ENCODE results near the gene S100A8.
"Not testable (repeated sequence)": the region's sequence is repeated elsewhere in the genome, so short reads cannot be mapped to it uniquely, and the experiment has no call there.

S100A8 gene

DNA sequence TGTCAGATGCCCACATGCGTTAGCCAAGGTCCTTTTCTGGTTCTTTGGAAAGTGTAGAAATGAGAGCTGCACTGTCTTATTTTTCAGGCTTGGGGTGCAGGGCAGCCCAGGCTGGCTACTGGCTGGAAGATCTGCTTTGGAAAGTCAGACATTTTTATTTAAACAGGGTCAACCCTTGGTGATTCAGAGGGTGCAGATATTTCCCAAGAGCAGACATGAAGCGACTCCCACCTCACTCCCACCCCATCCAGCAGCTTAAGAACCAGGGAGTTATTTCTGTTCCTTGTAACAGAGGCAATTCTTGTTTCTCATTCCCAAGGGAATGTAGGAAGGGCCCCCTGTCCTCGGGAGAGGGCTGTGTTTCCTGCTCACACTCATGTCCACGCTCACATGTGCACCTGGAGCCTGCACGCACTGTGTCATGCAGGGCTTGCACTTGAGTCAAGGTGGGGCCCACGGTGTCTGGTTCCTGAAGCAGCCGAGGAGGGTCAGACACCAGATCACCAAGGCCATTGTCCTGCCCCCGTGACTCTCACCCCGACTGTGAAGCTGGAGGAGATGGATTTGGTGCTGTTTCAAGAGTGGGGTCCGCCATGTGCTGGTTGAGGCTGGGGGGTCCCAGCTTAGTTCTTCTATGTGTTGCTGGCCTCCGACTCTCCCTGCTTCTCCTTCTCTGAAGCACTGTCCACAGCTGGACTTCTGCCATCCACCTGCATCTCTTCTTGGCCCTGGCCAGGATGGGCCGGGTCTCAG is 26.4 kb upstream of the S100A8 start:
- no peak for DNase-seq (ENCODE audit: low read depth in 2 of 3, low spot score in 2 of 3)

DNA sequence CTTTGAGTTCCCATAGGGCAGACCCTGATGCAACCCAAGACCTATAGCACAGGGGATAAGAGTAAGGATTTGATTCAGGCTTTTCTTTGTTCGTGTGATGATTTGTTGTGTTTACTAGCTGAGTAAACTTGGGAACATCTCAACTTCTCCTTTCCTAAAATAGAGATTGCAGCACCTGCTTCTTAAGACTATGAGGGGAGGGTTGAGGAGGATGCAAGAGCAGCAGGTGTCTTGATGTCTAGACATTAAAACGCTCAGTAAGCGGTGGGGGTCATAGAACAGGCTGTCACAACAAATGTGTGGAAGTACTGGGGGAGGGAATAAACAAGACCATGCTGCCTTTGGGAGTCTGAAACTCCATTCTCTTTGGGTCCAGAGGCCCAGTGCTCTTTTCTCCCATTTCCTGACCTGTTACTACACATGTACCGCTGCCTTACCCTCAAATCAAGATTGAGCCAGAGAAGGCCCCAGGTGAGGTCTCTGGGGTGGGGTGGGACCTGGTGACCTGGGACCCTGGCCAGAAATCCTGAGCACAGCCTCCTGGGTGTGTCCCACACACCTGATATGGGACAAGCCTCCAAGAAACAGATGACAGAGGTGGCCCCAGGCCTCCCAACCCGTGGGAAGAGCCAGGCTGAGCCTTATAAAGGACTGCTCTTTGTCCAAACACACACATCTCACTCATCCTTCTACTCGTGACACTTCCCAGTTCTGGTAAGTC is 25.1 kb upstream of the S100A8 start, which contains the start of gene S100A7A:
S100A7A (plus strand) TSS at position 671 of the 721 bp plus-strand sequence. CDS start 1,563 bp downstream, outside the sequence.
- no peak for DNase-seq (ENCODE audit: low read depth in 2 of 3, low spot score in 2 of 3)

DNA sequence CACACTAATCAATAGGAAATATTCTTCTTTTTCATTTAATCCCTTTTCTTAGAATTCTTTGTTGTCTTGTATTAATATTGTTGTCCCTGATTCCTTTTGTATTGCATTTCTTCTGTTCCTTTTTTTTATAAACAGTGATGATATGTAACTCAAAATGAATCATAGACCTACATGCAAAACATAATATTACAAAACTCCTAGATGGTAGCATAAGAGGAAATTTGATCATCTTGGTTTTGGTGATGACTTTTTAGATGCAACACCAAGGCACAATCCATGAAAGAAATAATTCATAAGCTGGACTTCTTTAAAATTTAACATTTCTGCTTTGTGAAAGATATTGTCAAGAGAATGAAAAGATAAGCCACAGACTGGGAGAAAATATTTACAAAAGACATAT is 23.1 kb upstream of the S100A8 start:
- not testable (repeated sequence) for DNase-seq (ENCODE audit: low read depth in 2 of 3, low spot score in 2 of 3)

DNA sequence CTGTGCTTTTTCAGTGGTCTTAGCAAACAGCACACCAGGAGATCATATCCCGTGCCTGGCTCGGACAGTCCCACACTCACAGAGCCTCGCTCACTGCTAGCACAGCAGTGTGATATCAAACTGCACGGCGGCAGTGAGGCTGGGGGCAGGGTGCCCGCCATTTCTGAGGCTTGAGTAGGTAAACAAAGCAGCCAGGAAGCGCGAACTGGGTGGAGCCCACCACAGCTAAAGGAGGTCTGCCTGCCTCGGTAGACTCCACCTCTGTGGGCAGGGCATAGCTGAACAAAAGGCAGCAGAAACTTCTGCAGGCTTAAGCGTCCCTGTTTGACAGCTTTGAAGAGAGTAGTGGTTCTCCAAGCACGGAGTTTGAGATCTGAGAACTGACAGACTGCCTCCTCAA is 16.4 kb upstream of the S100A8 start:
- not testable (repeated sequence) for DNase-seq (ENCODE audit: low read depth in 2 of 3, low spot score in 2 of 3)

DNA sequence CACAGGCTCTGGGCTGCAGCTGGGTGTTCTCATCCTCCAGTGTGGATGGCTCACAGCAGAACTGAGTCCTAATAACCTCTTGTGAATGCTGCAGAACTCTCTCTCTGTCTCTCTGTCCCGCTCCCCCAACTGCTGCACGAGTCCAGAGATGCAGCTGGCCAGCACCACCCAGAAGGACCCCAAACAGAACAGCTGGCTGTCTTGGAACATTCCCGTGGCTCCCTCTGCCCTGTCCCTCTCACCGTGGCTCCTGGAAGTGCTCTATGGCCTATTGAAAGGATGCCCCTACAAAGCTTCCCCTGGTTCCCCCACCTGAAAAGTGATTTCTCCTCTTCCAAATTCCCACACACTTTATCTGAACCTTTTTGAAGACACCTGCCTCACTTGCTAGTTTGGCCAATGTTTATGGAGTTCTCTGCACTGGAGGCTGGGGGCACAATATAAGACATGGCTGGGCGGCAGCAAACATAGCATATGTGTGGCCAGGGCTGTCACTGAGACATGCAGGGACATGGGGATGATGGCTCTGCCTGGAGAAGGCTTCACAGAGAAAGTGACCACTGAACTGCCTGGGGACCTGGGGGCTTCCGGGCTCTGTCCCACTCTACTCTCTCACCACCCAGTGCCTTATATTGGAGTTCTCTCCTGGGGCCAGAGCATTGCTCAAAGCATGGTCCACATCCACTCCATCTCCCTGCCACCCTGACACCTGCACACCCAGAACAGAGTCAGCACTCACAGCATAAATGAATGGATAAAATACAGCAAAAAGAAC is 15.1 kb upstream of the S100A8 start:
- not testable (repeated sequence) for DNase-seq (ENCODE audit: low read depth in 2 of 3, low spot score in 2 of 3)

DNA sequence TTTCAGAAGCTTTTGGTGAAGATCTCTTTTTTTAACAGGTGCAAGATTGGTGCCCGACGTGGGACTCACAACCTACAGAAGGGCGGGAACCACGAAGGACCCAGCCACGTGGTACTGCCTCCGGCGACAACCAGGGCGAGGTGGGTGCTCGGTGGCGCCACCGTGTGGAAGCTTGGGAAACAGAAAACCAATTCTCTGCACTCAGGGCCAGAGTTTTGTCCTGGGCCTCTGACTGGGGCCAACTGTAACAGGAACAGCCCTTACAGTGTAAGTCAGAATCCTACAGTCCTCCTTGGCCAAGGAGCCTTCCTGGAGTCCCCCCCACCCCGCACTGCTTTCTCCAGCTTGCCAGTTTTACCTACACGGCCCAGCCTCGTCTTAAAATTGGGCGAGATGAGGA is 13.9 kb upstream of the S100A8 start:
- DNase-seq (ENCODE audit: low read depth in 2 of 3, low spot score in 2 of 3) = peak; percentile 16 to 48 (median 19)

DNA sequence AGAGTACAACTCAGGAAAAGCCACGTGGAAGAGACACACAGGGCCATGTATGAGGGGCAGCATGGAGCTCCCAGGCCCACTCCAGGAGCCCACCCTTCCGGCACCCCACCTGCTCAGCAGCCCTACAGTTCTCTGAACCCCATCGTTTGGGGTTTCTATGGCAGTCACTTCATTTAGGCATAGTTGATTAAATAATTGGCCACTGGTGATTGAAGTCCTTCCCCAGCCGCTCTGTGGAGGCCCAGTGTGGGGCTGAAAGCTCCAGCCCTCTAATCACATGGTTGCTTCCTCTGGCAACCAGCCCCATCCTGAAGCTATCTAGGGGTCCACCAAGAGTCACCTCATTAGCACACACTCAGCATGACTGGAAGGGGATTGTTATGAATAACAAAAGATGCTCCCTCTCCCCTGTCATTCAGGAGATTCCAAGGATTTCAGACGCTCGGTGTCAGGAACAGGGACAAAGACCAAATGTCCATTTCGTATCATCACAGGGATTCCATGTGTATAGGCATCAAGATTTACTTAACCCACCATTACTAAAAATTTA is 13.3 kb upstream of the S100A8 start:
- no peak for DNase-seq (ENCODE audit: low read depth in 2 of 3, low spot score in 2 of 3)

DNA sequence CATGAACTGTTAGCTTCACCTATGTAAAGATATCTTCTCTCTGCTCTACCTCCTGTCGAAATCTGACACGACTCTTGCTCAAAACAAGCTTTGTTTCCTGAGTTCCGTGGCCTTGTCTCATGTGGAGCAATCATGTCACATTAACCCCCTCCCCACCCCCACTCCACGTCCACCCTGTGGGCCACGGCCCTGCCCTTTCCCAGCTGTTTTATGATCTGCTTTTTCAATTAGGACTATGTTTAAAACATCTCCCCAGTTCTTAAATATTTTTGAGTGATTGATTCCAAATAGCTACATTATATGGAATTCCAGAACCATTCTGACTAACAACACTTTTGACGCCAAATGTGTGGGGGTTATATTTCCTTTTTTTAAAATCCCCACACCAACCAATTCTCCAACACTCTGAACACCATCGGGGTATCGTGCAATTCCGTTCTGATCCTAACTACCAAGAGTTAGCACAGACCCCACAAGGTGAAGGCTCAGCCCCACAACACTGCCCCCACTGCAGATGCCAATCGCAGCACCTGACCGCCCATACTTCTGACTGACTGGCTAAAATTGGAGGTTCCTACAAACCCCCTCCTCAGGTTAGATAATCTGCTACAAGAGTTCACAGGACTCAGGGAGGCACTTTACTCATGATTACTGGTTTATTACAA is 12.7 kb upstream of the S100A8 start:
- no peak for DNase-seq (ENCODE audit: low read depth in 2 of 3, low spot score in 2 of 3)

DNA sequence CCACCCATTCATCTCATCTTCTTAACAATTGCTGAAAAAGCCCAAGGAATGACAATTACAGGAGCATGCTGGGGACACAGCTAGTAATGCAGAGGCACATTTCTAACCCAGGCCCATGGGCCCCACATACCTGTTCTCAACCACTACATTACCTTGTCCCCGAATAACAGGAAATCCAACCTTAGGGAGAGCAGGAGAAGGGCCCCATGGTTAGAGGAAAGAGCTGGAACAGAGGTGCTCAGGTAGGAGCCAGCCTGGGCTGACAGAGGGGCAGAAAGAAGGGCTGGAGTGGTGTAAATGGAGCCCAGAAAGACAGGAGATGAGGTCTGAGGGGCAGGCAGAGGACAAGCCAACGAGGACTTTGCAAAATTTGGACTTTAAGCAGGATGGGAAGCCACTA is 11.4 kb upstream of the S100A8 start:
- DNase-seq (ENCODE audit: low read depth in 2 of 3, low spot score in 2 of 3) = no peak

DNA sequence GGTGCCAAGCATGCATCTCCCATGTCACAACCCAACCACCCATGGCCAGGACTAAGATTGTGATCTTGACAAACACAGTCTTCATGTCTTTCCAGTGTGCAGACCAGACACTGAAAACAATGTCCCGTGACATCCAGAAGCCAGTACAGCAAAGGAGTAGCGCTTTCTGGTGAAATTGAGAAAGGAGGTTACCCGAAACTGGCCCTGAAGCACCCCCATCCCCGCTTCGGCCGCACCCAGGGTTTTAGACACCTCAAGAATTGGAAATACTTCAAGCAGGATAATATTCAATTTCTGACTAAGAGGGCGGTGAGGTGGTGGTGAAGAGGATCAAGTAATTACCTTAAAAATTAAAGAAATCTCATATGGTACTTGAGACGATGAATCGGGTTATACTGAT is 10.6 kb upstream of the S100A8 start:
- no peak for DNase-seq (ENCODE audit: low read depth in 2 of 3, low spot score in 2 of 3)

DNA sequence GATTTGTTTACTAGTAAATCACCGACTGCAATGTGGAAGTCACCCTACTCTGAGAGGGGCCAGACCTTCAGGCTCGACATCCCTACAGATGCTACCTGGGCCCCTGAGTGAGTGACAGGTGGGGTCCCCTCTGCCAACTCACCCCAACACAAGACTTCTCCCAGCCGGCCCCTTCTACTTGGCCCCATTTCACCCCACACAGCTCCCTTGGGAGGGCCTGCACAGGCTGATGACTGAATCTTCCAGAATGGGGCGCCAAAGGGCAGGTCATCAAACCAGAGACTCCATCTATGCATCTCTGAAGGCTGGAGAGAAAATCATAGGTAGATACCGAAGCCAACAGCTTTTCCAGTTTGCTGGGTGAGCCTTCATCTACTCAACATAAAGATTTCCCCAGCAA is 9.4 kb upstream of the S100A8 start:
- DNase-seq (ENCODE audit: low read depth in 2 of 3, low spot score in 2 of 3) = no peak

DNA sequence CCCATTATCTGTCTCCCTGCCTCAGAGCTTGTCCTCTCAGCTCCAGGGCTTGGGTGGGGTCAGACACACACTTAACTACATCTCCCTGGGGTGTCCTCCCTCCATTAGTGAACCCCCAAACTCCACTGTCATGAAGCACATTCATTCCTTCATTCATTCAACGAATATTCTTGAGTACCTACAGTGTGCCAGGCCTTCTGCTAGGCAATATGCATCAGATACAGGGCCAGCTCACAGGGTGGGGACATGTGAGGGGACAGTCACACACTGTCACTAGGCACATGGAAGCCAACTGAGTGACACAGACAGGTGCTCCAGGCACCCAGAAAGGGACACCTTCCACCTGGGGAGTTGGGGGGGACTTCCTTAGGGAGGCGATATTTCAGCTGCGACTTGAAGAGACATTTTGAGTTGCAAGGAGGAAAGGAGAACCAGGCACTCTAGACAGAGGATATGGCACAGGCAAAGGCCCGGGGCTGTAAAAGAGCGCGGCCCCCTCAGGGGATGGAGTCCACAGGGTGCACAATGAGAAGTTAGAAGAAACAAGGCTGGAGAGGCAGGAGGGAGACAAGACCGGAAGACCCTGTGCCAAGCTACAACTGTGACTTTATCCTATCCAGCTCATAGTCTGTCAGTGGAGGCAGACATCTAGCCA is 8.7 kb upstream of the S100A8 start:
- no peak for DNase-seq (ENCODE audit: low read depth in 2 of 3, low spot score in 2 of 3)

DNA sequence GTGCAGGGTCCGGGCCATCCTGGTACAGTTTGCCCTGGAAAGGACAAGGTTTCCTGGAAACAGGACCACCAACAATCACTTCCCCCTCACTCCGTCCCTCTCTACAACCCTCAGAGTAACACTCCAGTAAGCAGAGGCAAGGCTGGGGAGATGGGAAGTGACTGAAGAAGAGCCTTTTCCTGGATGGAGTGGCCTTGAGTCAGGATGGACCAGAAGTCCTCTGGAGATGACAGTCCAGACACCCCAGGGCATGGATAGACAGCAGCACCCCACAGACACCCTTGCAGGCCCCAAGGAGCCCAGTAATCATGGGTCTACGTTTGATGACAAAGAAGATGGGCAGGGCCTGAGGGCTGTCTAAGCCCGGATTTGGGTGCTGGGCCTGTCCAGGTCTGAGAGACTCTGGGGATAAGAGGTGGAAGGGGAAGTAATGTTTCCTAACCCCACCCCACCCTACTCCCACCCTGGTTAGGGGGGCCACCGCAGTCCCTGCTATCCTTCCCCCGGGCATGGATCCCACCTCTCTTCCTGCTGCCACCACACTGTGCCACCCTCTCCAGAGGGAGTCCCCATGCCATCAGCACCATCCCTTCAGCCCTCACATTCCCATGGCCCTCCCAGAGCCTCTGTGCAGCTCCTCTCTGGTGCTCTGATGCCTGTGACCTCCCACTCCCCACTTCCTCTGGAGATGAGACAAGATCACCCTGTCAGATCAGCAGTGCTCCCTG is 7.2 kb upstream of the S100A8 start:
- no peak for DNase-seq (ENCODE audit: low read depth in 2 of 3, low spot score in 2 of 3)

DNA sequence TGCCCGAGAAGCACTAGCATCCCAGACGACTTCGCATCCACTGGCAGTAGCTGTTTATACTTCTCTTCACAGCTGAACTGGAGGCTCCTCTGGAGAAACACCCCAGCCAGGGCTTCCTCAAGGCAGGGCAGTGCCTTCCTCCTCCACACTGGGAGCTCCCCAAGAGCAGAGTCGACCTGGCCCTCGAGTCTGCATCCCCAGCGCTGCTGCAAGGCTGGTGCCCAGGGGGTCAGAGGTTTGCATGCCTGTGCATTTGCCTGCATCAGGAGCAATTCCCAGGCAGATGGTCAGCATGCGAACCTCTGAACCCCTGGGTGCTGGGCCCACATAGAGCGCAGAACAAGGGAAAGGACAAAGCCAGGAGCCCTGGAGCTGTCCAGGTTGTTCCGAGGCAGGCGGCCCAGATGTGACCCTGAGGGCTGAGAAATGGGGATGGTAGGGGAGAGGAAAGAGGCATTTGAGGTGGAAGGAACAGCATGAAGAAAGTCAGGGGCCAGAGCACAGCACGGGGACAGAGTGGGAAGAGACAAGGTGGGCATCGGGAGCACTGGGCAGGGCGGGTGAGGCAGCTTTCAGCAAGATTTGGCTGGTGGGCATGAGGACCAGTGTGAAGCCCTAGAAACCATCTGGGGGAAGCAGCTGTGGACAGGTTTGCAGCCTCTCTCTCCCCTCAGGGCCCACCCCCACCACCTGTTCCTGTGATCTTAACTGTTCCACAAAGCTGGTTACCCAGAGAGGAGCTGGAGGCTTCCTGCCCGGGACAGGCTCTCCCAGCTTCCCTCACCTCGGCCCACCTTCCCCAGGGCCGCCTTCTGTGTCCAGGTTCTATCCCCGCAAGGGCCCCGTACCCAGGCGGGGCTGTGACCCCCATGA is 6.4 kb upstream of the S100A8 start:
- no peak for DNase-seq (ENCODE audit: low read depth in 2 of 3, low spot score in 2 of 3)

DNA sequence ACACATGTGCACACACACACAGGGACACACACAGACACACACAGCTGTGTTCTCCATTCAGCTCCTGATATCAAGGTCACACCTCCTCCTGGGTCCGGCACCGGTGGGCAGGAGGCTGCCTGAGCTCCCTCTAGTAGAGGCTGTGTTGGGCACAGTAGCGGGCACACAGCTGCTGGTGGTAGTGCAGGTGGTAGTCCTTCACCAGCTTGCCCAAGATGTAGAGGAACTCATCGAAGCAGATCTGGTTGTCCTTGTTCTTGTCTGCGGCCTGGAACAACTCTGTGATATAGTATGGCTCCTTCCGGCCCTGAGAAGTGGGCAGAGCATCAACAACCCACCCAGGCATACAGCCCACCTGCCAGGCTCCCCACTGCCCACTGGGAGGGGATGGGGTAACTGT is 5.6 kb upstream of the S100A8 start:
- DNase-seq (ENCODE audit: low read depth in 2 of 3, low spot score in 2 of 3) = no peak

DNA sequence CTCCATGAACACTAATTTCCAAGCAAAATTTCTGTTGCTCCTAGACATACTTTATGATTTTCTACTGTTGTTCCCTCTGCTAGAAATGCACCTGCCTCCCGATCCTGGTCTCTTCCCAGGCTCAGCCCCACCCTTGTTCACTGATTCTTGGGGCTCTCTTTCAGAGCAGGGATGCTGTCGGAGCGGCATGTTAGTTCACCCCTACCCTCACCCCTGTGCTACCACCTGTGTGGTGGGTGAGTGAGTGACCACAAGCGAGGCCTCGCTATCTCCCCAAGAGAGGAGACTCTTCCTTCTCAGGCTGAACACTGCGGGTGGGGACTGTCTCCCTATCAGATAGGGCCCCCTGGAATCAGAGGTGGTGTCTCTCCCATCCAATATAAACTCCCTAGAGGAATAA is 4.9 kb upstream of the S100A8 start:
- DNase-seq (ENCODE audit: low read depth in 2 of 3, low spot score in 2 of 3) = no peak

DNA sequence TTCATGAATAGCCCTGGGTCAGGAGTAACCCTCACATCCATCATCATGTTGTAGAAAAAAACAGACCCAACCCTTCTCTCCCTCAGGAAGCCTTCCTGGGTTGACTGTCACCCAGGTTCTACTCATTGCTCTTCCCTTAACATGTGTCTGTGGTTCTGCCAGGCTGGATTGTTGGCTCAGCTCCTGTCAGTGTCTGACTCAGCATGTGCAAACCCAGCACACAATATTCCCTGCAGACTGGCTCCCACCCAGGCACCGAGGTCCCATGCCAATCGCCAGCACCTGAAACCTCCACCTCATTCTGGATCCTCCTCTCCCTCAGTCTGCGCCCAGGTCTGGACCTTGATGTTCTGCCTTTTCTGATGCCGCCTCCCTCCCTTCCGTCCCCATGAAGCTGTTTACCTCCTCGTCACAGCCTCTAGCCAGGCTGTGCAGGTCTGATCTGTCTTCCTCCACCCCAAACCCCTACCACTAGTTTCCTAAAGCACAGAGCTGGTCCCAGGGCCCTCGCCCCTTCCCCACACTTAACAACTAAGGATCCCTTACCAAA is 4.3 kb upstream of the S100A8 start:
- DNase-seq (ENCODE audit: low read depth in 2 of 3, low spot score in 2 of 3) = no peak

DNA sequence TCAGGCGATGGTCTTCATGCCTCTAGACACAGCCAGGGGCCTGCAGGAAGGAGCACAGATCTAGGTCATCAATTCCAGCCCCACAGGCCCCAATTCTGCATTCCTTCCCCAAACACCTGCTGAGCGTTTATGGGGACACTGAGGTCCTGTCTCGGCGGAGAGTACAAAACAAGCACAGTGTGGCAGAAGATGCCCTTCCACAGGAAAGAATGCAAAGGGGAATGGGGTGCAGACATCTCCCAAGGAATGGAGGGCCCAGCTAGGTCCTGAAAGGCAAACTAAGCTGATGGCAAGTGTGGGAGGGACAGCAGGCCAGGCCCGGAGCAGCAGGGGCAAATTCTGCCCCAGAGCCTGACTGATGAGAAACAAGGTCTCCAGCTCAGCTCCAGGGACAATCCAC is 3.5 kb upstream of the S100A8 start:
- DNase-seq (ENCODE audit: low read depth in 2 of 3, low spot score in 2 of 3) = no peak

DNA sequence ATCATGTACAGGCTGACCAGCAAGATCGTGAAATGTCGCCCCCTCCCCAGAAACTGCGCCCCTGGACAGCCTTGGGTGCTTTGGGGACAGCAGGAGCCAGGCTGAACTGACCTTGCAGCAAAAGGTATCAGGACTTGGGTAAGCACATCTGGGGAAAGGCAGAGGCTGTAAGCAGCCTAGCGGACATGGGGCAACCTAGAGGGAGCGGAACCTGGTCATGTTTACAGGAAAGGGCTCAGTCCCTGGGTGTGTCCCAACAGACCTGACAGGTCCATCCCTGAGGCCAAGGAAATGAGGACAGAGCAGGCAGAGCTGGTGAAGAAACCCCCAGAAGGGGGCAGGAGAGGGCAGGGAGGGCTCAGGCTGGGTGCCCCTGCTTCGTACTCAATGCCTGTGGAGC is 3.1 kb upstream of the S100A8 start:
- no peak for DNase-seq (ENCODE audit: low read depth in 2 of 3, low spot score in 2 of 3)

Data from activated CD8-positive, alpha-beta memory T cell treated with anti-CD3 and anti-CD28 coated beads for 48 hours (primary cell).